Caco-2 (cell line): ENCODE results near the gene PSKH1. TPM values are rescaled to one million over a fixed set of nuclear protein-coding genes. Genes with fewer than 3 reads are reported as not detected.

ENCODE experiments used
- BruUV-seq: library from RNA; stranded (reverse); fragments of 400-500 nt; replicated peaks from 2 replicates; lab custom pipeline; 2021; lab: Mats Ljungman, UMichigan
- CTCF ChIA-PET: fragments of 300-600 bp; sonication (Branson Sonifier 250); formaldehyde crosslinking; loops from one replicate; lab custom pipeline; 2022; ENCODE audit warnings: antibody characterized with exemption; lab: Charles Lee
- POLR2A ChIA-PET: fragments of 300-600 bp; sonication (Branson Sonifier 250); formaldehyde crosslinking; loops from one replicate; lab custom pipeline; 2022; ENCODE audit warnings: antibody characterized with exemption; lab: Charles Lee
- DNase-seq, 2 experiments: peaks; one replicate each; pipeline versions ENCODE4 v3.0.0 to v3.0.0-alpha.2; 2020 to 2022
- H3K27me3 ChIP-seq: replicated peaks from 2 replicates; pipeline ENCODE4 v1.6.0; 2011; ENCODE audit warnings: low read length; ENCODE audit not compliant: control insufficient read depth, insufficient read depth
- H3K36me3 ChIP-seq: 2 replicates; pipeline ENCODE4 v1.5.1; 2011; ENCODE audit warnings: low read length; ENCODE audit not compliant: control insufficient read depth, insufficient read depth
- H3K4me1 ChIP-seq: fragments of 250-450 bp; sonication (Bioruptor Pico); 2 replicates; pipeline ENCODE4 v1.5.1; 2020; ENCODE audit warnings: mild to moderate bottlenecking
- H3K4me3 ChIP-seq: 2 replicates; pipeline ENCODE4 v1.5.1; 2011; ENCODE audit warnings: low read depth, mild to moderate bottlenecking, control low read depth, low read length
- H3K9me3 ChIP-seq: fragments of 250-450 bp; sonication (Bioruptor Pico); 2 replicates; pipeline ENCODE4 v1.5.1; 2020; ENCODE audit warnings: mild to moderate bottlenecking, moderate library complexity
- H3K27ac Mint-ChIP-seq: one replicate; pipeline ENCODE4 v1.8.0; 2022; ENCODE audit warnings: mixed read lengths; ENCODE audit not compliant: unreplicated experiment
- H3K27me3 Mint-ChIP-seq: one replicate; pipeline ENCODE4 v1.8.0; 2022; ENCODE audit warnings: mixed read lengths; ENCODE audit not compliant: insufficient read depth, unreplicated experiment
- H3K36me3 Mint-ChIP-seq: one replicate; pipeline ENCODE4 v1.8.0; 2022; ENCODE audit warnings: mild to moderate bottlenecking, mixed read lengths; ENCODE audit not compliant: insufficient read depth, unreplicated experiment
- H3K4me1 Mint-ChIP-seq: one replicate; pipeline ENCODE4 v1.8.0; 2022; ENCODE audit warnings: low read depth, mixed read lengths; ENCODE audit not compliant: unreplicated experiment
- H3K4me3 Mint-ChIP-seq: one replicate; pipeline ENCODE4 v1.8.0; 2022; ENCODE audit warnings: mild to moderate bottlenecking, moderate library complexity, mixed read lengths; ENCODE audit not compliant: unreplicated experiment
- H3K9me3 Mint-ChIP-seq: one replicate; pipeline ENCODE4 v1.8.0; 2022; ENCODE audit warnings: mixed read lengths; ENCODE audit not compliant: unreplicated experiment
- CTCF ChIP-seq, 2 experiments: fragments of 200-600 bp in 1 of 2; IDR thresholded peaks; 1 replicate in 1 of 2; 2 replicates in 1 of 2; pipeline versions ENCODE4 v1.5.1 to v1.8.0; 2011 to 2022; ENCODE audit warnings: antibody characterized with exemption in 1 of 2, control low read depth in 1 of 2, inconsistent platforms in 1 of 2, low read depth in 1 of 2, low read length in 1 of 2, mild to moderate bottlenecking in 1 of 2, moderate library complexity in 1 of 2; ENCODE audit not compliant: insufficient read depth in 1 of 2, severe bottlenecking in 1 of 2, unreplicated experiment in 1 of 2
- intact Hi-C: fragments of 100-400 bp; cut with micrococcal nuclease; formaldehyde crosslinking; loops from one replicate; pipeline ENCODE4 v1.10.0; 2022; ENCODE audit not compliant: unreplicated experiment
- total RNA-seq: library from RNA; stranded (reverse); gene quantifications from 2 replicates; pipeline ENCODE4 v1.2.3, GENCODE V29; 2022

The PSKH1 gene
- total RNA-seq, 1 experiment from 2014 or later = 41.3 TPM

GRCh38 chr16:67946128-67946569 lies 53.1 kb downstream of the PSKH1 start:
- H3K27ac Mint-ChIP-seq = no peak overlapping the region
- POLR2A ChIA-PET = no interaction called here

GRCh38 chr16:67946966-67947558 lies 54.0 kb downstream of the PSKH1 start:
- TF ChIP-seq CTCF (IDR thresholded peaks at IDR 0.05; ENCODE audit: insufficient read depth in 1 of 2, low read depth in 1 of 2, low read length in 1 of 2, severe bottlenecking in 1 of 2, unreplicated experiment in 1 of 2) = no peak
- CTCF ChIA-PET = interaction anchor here (0.6 to 0.8 kb wide), 2 partner anchors 11 to 96 kb away, joined by 3 to 5 read pairs; no protein-coding TSS in a partner anchor
- intact Hi-C loops = no loop called here

More at GRCh38 chr16:67946128-67946569, 53.1 kb downstream of the PSKH1 start:
- H3K27me3 ChIP-seq = no peaks in the 10 kb centered on the region
- Mint-ChIP-seq H3K36me3 (peaks cover 94% of the 10 kb centered on the region), H3K4me1 (peaks cover 6% of the 10 kb centered on the region), H3K27me3 (no peaks in the 10 kb centered on the region), H3K4me3 (no peak overlapping the region), H3K9me3 (no peaks in the 10 kb centered on the region)
- CTCF ChIA-PET = no interaction called here
- TF ChIP-seq CTCF (IDR thresholded peaks at IDR 0.05; ENCODE audit: insufficient read depth in 1 of 2, low read depth in 1 of 2, low read length in 1 of 2, severe bottlenecking in 1 of 2, unreplicated experiment in 1 of 2) = no peak
- H3K36me3 ChIP-seq = peaks cover 7% of the 10 kb centered on the region
- H3K9me3 ChIP-seq = no peaks in the 10 kb centered on the region
- no peak overlapping the region for H3K4me3 ChIP-seq
- H3K4me1 ChIP-seq = peaks cover 6% of the 10 kb centered on the region; the same call in 1 of the 2 replicates
- intact Hi-C loops = no loop called here
- no peak for DNase-seq
- BruUV-seq = no TSS peak

GRCh38 chr16:67948015-67948414 lies 55.0 kb downstream of the PSKH1 start:
- Histone ChIP-seq H3K27me3 (no peaks in the 10 kb centered on the region), H3K4me1 (peaks cover 6% of the 10 kb centered on the region; the same call in 1 of the 2 replicates), H3K36me3 (peaks cover 10% of the 10 kb centered on the region), H3K4me3 (no peak overlapping the region), H3K9me3 (no peaks in the 10 kb centered on the region)
- Mint-ChIP-seq H3K27me3 (no peaks in the 10 kb centered on the region), H3K4me1 (no peaks in the 10 kb centered on the region), H3K36me3 (peaks cover 95% of the 10 kb centered on the region), H3K9me3 (no peaks in the 10 kb centered on the region), H3K4me3 (no peak overlapping the region), H3K27ac (no peak overlapping the region)
- ChIA-PET CTCF (interaction anchor here (0.6 to 1.1 kb wide), 2 partner anchors 93 to 95 kb away, joined by 3 read pairs; no protein-coding TSS in a partner anchor), POLR2A (interaction anchor here (1.4 kb wide), 1 partner anchor 12 kb away, joined by 3 read pairs; no protein-coding TSS in a partner anchor)
- no peak for TF ChIP-seq CTCF (IDR thresholded peaks at IDR 0.05; ENCODE audit: insufficient read depth in 1 of 2, low read depth in 1 of 2, low read length in 1 of 2, severe bottlenecking in 1 of 2, unreplicated experiment in 1 of 2)
- intact Hi-C loops = no loop called here
- DNase-seq = no peak
- BruUV-seq = no TSS peak

More at GRCh38 chr16:67946966-67947558, 54.0 kb downstream of the PSKH1 start:
- Mint-ChIP-seq H3K36me3 (peaks cover 94% of the 10 kb centered on the region), H3K9me3 (no peaks in the 10 kb centered on the region), H3K27me3 (no peaks in the 10 kb centered on the region), H3K4me3 (no peak overlapping the region), H3K4me1 (peaks cover 4% of the 10 kb centered on the region), H3K27ac (no peak overlapping the region)
- peaks cover 6% of the 10 kb centered on the region; the same call in 1 of the 2 replicates for H3K4me1 ChIP-seq
- POLR2A ChIA-PET = interaction anchor here (0.6 kb wide), 1 partner anchor 80 kb away, joined by 4 read pairs; no protein-coding TSS in a partner anchor
- no peak for DNase-seq
- no peaks in the 10 kb centered on the region for H3K9me3 ChIP-seq
- no TSS peak for BruUV-seq
- H3K4me3 ChIP-seq = no peak overlapping the region
- H3K27me3 ChIP-seq = no peaks in the 10 kb centered on the region
- H3K36me3 ChIP-seq = peaks cover 10% of the 10 kb centered on the region
